ENCODE measurements around the gene MMS19. TPM values are rescaled to one million over a fixed set of nuclear protein-coding genes. Genes with fewer than 3 reads are reported as not detected.
A peak's percentile ranks its signal among the peaks of the same experiment; 100 is the strongest.

MMS19 gene
- total and polyA plus RNA-seq, 4 donors: 16.2 to 73.4 (median 49.0) TPM

GRCh38 chr10:97512993-97513392, 14.8 kb upstream of the MMS19 start:
- Histone ChIP-seq H3K4me3 (ENCODE audit: low read length in 2 of 2) (no peak overlapping the region), H3K9me3 (ENCODE audit: control insufficient read depth, low read length) (no peaks in the 10 kb centered on the region), H3K27me3 (ENCODE audit: control insufficient read depth in 1 of 2, insufficient read depth in 2 of 2, low read length in 1 of 2) (no peaks in the 10 kb centered on the region), H3K27ac (ENCODE audit: low read depth in 1 of 2, low read length in 2 of 2) (no peak overlapping the region), H3K4me1 (ENCODE audit: control insufficient read depth in 1 of 2, insufficient read depth in 2 of 2, low read length in 2 of 2) (no peaks in the 10 kb centered on the region), H3K36me3 (ENCODE audit: control insufficient read depth in 1 of 2, insufficient read depth in 2 of 2, low read length in 1 of 2) (no peaks in the 10 kb centered on the region)
- 81 to 83% methylated on average over 1 of the region's 1 CpG for WGBS, 2 donors
- DNase-seq (no peak), ATAC-seq (ENCODE audit: low FRiP score) (no peak)
- intact Hi-C loops (cut with DNase I): no loop called here

- H3K27me3 ChIP-seq (ENCODE audit: control insufficient read depth in 1 of 2, insufficient read depth in 2 of 2, low read length in 1 of 2): no peaks in the 10 kb centered on the region
- WGBS, 2 donors: 42 to 47% methylated on average over 3 of the region's 3 CpGs
- no peaks in the 10 kb centered on the region for H3K36me3 ChIP-seq (ENCODE audit: control insufficient read depth in 1 of 2, insufficient read depth in 2 of 2, low read length in 1 of 2)
- intact Hi-C loops (cut with DNase I): no loop called here
- DNase-seq: peak in 1 of 2 donors; percentile 55
- no peak overlapping the region for H3K4me3 ChIP-seq (ENCODE audit: low read length in 2 of 2)
- H3K9me3 ChIP-seq (ENCODE audit: control insufficient read depth, low read length): no peaks in the 10 kb centered on the region
- no peaks in the 10 kb centered on the region for H3K4me1 ChIP-seq (ENCODE audit: control insufficient read depth in 1 of 2, insufficient read depth in 2 of 2, low read length in 2 of 2)
- no peak overlapping the region for H3K27ac ChIP-seq (ENCODE audit: low read depth in 1 of 2, low read length in 2 of 2)
- peak; percentile 59 for ATAC-seq (ENCODE audit: low FRiP score)
Measured at GRCh38 chr10:97511711-97512440, 13.7 kb upstream of the MMS19 start.

- H3K4me1 ChIP-seq (ENCODE audit: control insufficient read depth in 1 of 2, insufficient read depth in 2 of 2, low read length in 2 of 2): no peaks in the 10 kb centered on the region
- no peaks in the 10 kb centered on the region for H3K9me3 ChIP-seq (ENCODE audit: control insufficient read depth, low read length)
- no peaks in the 10 kb centered on the region for H3K36me3 ChIP-seq (ENCODE audit: control insufficient read depth in 1 of 2, insufficient read depth in 2 of 2, low read length in 1 of 2)
- ATAC-seq (ENCODE audit: low FRiP score) (no peak), DNase-seq (no peak)
- 86 to 92% methylated on average over 4 of the region's 4 CpGs for WGBS, 2 donors
- H3K27me3 ChIP-seq (ENCODE audit: control insufficient read depth in 1 of 2, insufficient read depth in 2 of 2, low read length in 1 of 2): no peaks in the 10 kb centered on the region
- no peak overlapping the region for H3K4me3 ChIP-seq (ENCODE audit: low read length in 2 of 2)
- no peak overlapping the region for H3K27ac ChIP-seq (ENCODE audit: low read depth in 1 of 2, low read length in 2 of 2)
- intact Hi-C loops (cut with DNase I): no loop called here
Measured at GRCh38 chr10:97510686-97511085, 12.5 kb upstream of the MMS19 start.

GRCh38 chr10:97509120-97509680, 11.0 kb upstream of the MMS19 start:
- intact Hi-C loops (cut with DNase I): no loop called here
- H3K4me1 ChIP-seq (ENCODE audit: control insufficient read depth in 1 of 2, insufficient read depth in 2 of 2, low read length in 2 of 2): no peaks in the 10 kb centered on the region

GRCh38 chr10:97508342-97508741, 10.1 kb upstream of the MMS19 start:
- Histone ChIP-seq H3K4me1 (ENCODE audit: control insufficient read depth in 1 of 2, insufficient read depth in 2 of 2, low read length in 2 of 2) (no peaks in the 10 kb centered on the region), H3K4me3 (ENCODE audit: low read length in 2 of 2) (no peak overlapping the region), H3K36me3 (ENCODE audit: control insufficient read depth in 1 of 2, insufficient read depth in 2 of 2, low read length in 1 of 2) (no peaks in the 10 kb centered on the region), H3K27me3 (ENCODE audit: control insufficient read depth in 1 of 2, insufficient read depth in 2 of 2, low read length in 1 of 2) (no peaks in the 10 kb centered on the region), H3K27ac (ENCODE audit: low read depth in 1 of 2, low read length in 2 of 2) (no peak overlapping the region), H3K9me3 (ENCODE audit: control insufficient read depth, low read length) (no peaks in the 10 kb centered on the region)
- intact Hi-C loops (cut with DNase I): no loop called here
- 13 to 25% methylated on average over 1 of the region's 1 CpG for WGBS, 2 donors
- no peak for DNase-seq
- no peak for ATAC-seq (ENCODE audit: low FRiP score)

More at GRCh38 chr10:97509120-97509680, 11.0 kb upstream of the MMS19 start:
- ATAC-seq (ENCODE audit: low FRiP score) (no peak), DNase-seq (peak in 1 of 2 donors; percentile 36)
- Histone ChIP-seq H3K36me3 (ENCODE audit: control insufficient read depth in 1 of 2, insufficient read depth in 2 of 2, low read length in 1 of 2) (no peaks in the 10 kb centered on the region), H3K4me3 (ENCODE audit: low read length in 2 of 2) (no peak overlapping the region), H3K27ac (ENCODE audit: low read depth in 1 of 2, low read length in 2 of 2) (no peak overlapping the region), H3K9me3 (ENCODE audit: control insufficient read depth, low read length) (no peaks in the 10 kb centered on the region), H3K27me3 (ENCODE audit: control insufficient read depth in 1 of 2, insufficient read depth in 2 of 2, low read length in 1 of 2) (no peaks in the 10 kb centered on the region)
- 95 to 98% methylated on average over 8 of the region's 8 CpGs for WGBS, 2 donors

GRCh38 chr10:97506199-97506991, 8.2 kb upstream of the MMS19 start:
- intact Hi-C loops (cut with DNase I): no loop called here
- ATAC-seq (ENCODE audit: low FRiP score): no peak
- WGBS, 2 donors: 89 to 90% methylated on average over 3 of the region's 3 CpGs

GRCh38 chr10:97505152-97505551, 6.9 kb upstream of the MMS19 start:
- WGBS, 2 donors: 83 to 88% methylated on average over 1 of the region's 1 CpG
- H3K4me3 ChIP-seq (ENCODE audit: low read length in 2 of 2): no peak overlapping the region
- DNase-seq: no peak
- ATAC-seq (ENCODE audit: low FRiP score): no peak
- H3K4me1 ChIP-seq (ENCODE audit: control insufficient read depth in 1 of 2, insufficient read depth in 2 of 2, low read length in 2 of 2): peaks cover 0 to 1% of the 10 kb centered on the region in 2 donors
- H3K36me3 ChIP-seq (ENCODE audit: control insufficient read depth in 1 of 2, insufficient read depth in 2 of 2, low read length in 1 of 2): no peaks in the 10 kb centered on the region
- H3K27ac ChIP-seq (ENCODE audit: low read depth in 1 of 2, low read length in 2 of 2): no peak overlapping the region
- no peaks in the 10 kb centered on the region for H3K27me3 ChIP-seq (ENCODE audit: control insufficient read depth in 1 of 2, insufficient read depth in 2 of 2, low read length in 1 of 2)
- H3K9me3 ChIP-seq (ENCODE audit: control insufficient read depth, low read length): no peaks in the 10 kb centered on the region
- intact Hi-C loops (cut with DNase I): no loop called here

More at GRCh38 chr10:97506199-97506991, 8.2 kb upstream of the MMS19 start:
- Histone ChIP-seq H3K27ac (ENCODE audit: low read depth in 1 of 2, low read length in 2 of 2) (no peak overlapping the region), H3K27me3 (ENCODE audit: control insufficient read depth in 1 of 2, insufficient read depth in 2 of 2, low read length in 1 of 2) (no peaks in the 10 kb centered on the region), H3K4me3 (ENCODE audit: low read length in 2 of 2) (no peak overlapping the region), H3K9me3 (ENCODE audit: control insufficient read depth, low read length) (no peaks in the 10 kb centered on the region), H3K4me1 (ENCODE audit: control insufficient read depth in 1 of 2, insufficient read depth in 2 of 2, low read length in 2 of 2) (peaks cover 0 to 1% of the 10 kb centered on the region in 2 donors), H3K36me3 (ENCODE audit: control insufficient read depth in 1 of 2, insufficient read depth in 2 of 2, low read length in 1 of 2) (no peaks in the 10 kb centered on the region)
- no peak for DNase-seq

GRCh38 chr10:97503406-97503805, 5.2 kb upstream of the MMS19 start:
- DNase-seq: peak; percentile 35 to 54
- Histone ChIP-seq H3K27ac (ENCODE audit: low read depth in 1 of 2, low read length in 2 of 2) (no peak overlapping the region), H3K4me3 (ENCODE audit: low read length in 2 of 2) (no peak overlapping the region), H3K4me1 (ENCODE audit: control insufficient read depth in 1 of 2, insufficient read depth in 2 of 2, low read length in 2 of 2) (peaks cover 0 to 1% of the 10 kb centered on the region in 2 donors), H3K27me3 (ENCODE audit: control insufficient read depth in 1 of 2, insufficient read depth in 2 of 2, low read length in 1 of 2) (no peaks in the 10 kb centered on the region), H3K36me3 (ENCODE audit: control insufficient read depth in 1 of 2, insufficient read depth in 2 of 2, low read length in 1 of 2) (no peaks in the 10 kb centered on the region), H3K9me3 (ENCODE audit: control insufficient read depth, low read length) (no peaks in the 10 kb centered on the region)
- no peak for ATAC-seq (ENCODE audit: low FRiP score)
- 26 to 29% methylated on average over 3 of the region's 3 CpGs for WGBS, 2 donors
- intact Hi-C loops (cut with DNase I): no loop called here

All from aorta (tissue), 5 donors.